ENCODE data around the gene CDH13.

The CDH13 gene

GRCh38 chr16:82848013-82848412, 221.2 kb downstream of the CDH13 start:
- DNase-seq (ENCODE audit: low read depth) = no peak

- DNase-seq (ENCODE audit: low read depth) = no peak
These were observed 225.7 kb downstream of the CDH13 start for GRCh38 chr16:82852388-82853008.

DNA sequence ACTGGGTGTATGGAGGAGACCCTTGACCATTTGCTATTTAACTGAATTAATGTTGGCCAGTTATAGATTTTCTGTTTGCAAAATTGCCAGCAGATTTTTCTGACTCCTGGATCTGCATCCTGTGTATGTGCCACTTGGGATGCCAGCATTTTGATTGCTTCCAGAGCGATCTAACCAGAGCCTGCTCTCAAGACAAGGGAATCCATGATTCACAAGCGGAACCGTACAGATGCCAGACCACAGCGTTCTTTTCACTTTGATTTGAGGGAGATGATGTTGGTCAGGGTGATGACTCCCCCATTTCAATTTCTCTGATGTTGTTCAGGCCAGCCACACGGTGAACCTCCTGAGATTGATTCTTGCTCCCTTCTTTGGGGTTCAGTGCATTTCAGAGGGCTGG, 228.7 kb downstream of the CDH13 start:
- DNase-seq (ENCODE audit: low read depth) = no peak

DNA sequence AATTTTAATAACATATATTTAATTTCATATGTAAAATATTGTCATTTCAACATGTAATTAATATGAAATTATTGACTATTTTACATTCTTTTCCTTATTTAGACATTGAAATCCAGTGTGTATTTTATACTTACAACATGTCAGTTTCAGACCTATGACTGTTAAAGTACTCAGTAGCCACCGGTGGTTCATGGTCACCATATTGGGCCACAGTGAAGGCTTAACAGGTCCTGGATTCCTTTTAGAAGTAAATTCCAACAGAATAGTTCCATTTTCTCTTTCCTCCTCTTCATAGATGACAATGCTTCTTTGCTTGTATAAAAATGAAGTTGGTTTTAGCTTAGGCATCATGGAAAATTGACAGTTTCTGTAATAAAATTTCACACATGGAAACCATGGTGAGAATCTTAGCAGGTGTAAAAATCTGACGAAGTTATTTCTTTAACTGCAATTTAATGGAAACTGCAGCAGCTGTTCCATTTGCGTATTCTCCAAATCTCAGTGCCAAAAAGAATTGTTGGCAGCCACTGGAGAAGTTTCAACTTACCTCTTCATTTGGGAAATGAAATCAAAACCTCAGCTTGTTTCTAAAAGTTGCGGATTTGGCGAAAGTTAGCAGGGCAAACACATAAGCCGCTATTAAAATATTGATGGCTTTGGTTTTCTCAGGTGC, 231.1 kb downstream of the CDH13 start:
- DNase-seq (ENCODE audit: low read depth) = no peak

DNA sequence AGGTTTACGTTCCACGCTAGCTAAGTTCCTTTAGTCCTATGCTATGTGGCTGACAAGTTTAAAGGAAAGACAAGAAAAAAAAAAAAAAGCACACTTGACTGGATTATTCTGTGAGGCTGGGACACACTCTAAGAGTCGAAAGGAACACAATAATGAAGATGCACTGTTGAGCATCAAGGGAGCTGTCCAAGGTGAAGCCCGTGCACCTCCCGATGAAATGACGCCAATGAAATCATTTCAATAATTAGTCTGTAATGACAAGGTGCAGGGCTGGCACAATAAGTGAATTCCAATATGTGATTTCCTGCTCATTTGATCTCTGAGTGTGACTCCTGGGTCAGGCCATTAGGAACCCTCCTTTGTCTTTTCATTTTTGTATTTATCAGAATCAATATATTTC, 232.9 kb downstream of the CDH13 start:
- DNase-seq (ENCODE audit: low read depth) = no peak

GRCh38 chr16:82860071-82860470, 233.3 kb downstream of the CDH13 start:
- no peak for DNase-seq (ENCODE audit: low read depth)

DNA sequence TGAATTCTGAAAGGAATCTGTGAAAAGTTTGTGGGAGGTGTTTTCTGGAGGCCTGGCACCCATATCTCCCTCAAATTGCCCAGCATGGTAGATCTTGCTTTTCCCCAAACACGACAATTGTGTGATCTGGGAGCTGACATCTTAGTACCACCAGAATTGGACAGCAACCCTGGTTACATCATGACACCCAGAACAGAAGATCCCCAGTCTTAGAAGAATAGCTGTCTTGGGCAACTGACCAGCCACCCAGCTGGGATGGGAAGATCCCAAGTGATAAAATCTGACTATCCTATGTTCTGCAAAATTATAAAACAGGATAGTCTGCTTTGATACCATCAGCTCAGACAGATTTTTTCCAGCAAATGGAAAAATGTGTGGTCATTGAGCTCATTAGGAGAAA, 235.3 kb downstream of the CDH13 start:
- no peak for DNase-seq (ENCODE audit: low read depth)

- no peak for DNase-seq (ENCODE audit: low read depth)
These were observed 237.7 kb downstream of the CDH13 start for GRCh38 chr16:82864332-82865040.

- DNase-seq (ENCODE audit: low read depth) = no peak
These were observed 238.6 kb downstream of the CDH13 start for GRCh38 chr16:82865412-82865811.

DNA sequence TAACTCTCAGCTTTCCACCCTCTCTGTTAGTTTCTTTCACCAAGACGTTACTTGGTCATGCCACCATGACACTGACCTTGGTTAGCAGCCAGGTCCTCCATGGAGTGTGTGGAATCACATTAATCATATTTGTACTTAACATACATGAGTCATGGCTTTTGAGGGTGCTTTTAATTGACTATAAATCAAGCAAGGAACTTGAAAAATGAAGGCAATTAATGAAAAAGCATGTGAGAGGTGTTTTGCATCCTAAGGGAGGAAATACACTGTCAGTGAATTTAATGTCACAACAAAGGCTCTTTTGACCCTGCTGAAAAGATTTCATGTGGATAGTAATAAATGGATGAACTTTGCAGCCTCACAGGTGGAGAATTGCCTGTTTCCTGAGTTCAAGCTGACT, 240.7 kb downstream of the CDH13 start:
- no peak for DNase-seq (ENCODE audit: low read depth)

DNA sequence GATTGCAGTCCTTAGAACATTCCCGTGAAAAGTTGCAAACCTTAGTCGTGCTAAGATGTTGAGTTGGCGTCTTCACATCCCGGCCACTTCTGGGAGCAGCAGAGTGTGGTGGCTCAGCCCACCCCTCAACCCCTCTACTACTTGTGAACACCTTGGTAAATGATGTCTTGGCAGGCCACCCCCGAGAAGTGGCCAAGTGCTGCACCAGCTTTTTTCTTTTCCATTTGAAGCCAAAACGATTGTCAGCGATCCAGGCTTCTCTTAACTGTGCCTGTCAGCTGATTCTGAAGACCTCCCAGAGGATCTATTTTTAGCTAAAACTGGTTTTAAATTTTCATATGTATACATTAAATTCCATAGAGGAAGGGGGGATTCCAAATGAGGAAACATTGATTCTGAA, 247.5 kb downstream of the CDH13 start:
- DNase-seq (ENCODE audit: low read depth) = no peak

- no peak for DNase-seq (ENCODE audit: low read depth)
These were observed 247.9 kb downstream of the CDH13 start for GRCh38 chr16:82874672-82875071.

DNA sequence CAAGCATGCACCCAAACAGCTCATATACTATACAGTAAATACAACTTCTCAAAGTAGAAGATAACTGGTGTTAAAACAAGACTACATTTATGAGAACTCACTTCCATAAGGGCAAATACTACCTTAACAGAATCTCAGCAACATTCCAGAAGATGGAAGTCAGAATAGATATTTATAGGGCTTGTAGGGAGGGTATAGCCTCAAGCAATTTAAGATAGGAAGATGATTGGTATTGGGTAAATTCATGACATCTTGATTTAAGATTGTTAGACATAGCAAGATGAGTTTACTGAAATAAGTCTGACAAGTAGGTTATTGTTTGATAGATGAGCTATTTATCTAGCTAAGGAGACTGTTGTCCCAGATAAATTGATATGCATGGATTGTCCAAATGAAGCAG, 250.2 kb downstream of the CDH13 start:
- no peak for DNase-seq (ENCODE audit: low read depth)

- no peak for DNase-seq (ENCODE audit: low read depth)
These were observed 251.7 kb downstream of the CDH13 start for GRCh38 chr16:82878466-82878865.

DNA sequence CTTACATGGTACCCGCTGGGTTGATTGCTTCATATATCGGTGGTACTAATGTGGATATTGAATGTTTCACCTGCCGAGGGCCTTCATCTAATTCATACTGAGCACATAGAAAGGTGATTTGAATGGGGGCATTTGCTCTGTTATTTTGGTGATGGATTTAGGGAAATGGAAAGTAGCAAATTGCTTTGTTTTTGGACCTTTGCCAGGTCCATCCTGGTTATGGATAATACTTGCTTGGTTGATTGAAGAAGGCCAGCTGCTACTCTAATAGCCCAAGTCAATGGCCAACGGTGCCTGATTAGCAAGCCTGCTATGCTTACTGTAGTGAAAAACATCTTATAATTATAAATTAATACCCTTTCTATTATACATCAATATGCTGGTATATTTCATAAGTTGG, 253.6 kb downstream of the CDH13 start:
- DNase-seq (ENCODE audit: low read depth) = no peak

GRCh38 chr16:82881516-82881915, 254.7 kb downstream of the CDH13 start:
- no peak for DNase-seq (ENCODE audit: low read depth)

DNA sequence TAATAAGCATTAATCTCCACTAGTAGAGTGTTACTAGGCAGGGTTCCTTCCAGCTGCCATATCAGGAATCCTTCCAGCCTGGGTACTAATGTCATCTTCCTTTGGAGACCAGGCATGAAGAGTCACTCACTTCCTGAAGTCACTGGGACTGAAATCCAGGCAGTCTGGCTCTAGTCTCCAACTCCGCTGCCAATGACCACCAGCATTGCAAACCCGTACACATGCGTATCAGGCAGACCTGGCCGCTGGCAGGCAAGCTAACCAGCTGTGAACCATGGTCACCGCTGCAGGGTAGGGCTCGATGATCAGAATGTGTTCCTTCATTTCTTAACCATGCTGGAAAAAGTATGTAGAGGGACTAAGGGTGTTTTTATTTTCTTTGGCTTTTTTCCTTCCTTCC, 255.5 kb downstream of the CDH13 start:
- no peak for DNase-seq (ENCODE audit: low read depth)

GRCh38 chr16:82882982-82883835, 256.4 kb downstream of the CDH13 start:
- no peak for DNase-seq (ENCODE audit: low read depth)

DNA sequence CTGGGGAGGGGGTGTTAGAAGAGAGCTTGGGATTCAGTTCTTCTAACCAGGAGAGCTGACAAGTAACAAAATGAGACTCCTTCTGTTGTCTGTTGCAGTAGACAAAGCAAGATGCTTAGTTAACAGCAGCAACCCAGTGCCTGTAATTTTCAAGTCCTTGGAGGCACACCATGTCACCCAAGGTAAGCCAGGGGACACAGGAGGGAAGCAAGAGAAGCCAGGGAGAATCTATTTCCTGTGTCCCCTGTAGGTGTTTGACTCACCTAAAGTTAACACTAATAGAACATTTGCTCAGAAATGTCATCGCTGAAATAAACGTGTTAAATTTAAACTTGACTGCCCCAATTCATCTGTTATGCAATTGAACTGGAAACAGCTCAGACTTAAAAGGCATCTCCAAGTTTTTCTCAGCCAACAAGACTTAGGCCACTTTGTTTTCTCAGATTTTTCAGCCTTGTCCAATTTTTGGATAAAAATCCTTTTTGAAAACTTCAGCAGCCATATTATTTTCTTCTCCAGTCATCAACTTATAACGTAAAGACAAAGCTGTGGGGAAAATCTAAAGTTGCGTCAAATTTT, 257.6 kb downstream of the CDH13 start:
- DNase-seq (ENCODE audit: low read depth) = no peak

GRCh38 chr16:82886146-82886545, 259.4 kb downstream of the CDH13 start:
- no peak for DNase-seq (ENCODE audit: low read depth)

DNA sequence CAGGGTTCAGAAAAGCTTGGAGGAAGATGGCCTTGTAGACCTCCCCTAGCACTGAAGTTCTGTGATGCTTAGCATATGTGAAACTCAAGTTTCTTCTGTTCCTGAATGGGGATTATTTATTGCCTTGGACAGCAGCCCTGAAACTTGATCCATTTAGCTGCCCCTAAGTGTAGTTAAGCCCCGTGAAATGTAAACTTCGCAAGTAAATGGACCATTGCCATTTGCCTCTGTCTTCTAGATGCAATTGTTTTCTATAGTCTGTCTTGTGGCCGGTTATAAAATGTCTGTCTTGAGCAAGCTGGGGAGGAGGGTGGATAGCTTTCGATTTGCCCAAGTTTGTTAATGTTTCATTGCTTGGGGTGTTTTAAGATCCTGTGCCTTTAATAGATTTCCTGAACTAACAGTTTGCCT, 261.8 kb downstream of the CDH13 start:
- no peak for DNase-seq (ENCODE audit: low read depth)

DNA sequence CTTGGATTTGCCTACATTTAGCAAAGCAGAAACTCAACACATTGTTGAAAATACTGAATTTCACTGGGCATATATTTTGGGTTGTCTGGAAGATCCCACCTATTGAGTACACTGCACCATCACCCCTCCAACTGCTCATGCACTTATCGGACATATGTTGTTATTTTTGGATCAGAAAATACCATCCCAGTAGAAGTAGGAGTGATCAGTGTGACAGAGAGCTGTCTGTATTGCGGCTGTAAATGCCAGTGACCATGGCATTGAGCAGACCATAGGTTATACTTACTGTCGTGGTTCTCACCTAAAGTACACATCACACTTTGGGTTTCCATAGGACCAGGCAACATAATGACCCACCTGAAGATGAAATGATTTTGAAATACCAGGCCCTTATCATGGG, 264.7 kb downstream of the CDH13 start:
- DNase-seq (ENCODE audit: low read depth) = no peak
